ENCODE measurements around the gene RPN2.

RPN2 gene

DNA sequence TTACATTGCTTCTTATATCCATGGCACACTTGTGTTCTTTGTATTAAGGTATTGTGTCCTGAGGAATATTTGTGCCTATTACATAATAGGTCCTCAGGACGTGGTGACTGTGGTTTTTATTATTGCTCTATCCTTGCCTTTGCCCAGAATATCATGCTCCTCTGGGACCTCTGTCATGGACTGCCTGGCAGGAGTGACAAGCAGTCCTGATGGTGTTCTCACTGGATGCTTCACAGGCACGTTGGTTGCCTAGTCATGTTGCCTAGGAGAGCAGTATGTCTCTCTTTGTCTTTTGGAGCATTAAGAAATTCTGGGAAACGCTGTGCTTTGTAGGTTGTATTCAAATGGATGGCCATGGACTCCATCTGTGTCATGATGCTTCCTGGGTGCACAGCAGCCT is 24.9 kb downstream of the RPN2 start:
- FAIRE-seq (no peak), DNase-seq (ENCODE audit: insufficient read length) (no peak)
- TF ChIP-seq POLR2A (IDR thresholded peaks at IDR 0.05; ENCODE audit: low read depth, low read length) (no peak), POLR2AphosphoS5 (IDR thresholded peaks at IDR 0.05; ENCODE audit: low read depth, low read length) (0 out of 2 replicates have a peak, but pooled peaks have one; percentile 34)

DNA sequence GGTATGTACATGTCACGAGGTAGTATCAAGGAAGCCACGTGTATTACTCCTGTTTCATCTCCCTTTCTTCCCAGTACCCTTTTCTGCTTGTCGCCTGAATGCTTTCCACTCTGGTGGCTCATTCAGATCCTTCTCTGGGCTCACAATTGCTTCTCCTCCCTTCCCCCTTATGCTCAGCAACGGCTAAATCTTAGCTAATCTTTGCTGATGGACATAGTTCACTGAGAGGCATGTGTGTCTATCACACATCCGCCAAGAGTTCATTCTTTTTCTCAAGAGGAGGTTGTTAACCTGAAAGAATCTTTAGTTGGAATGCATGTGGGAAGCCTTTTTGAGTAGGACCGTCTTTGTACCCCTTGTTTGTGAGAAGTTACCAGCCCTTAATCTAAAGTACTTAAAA is 26.0 kb downstream of the RPN2 start:
- DNase-seq (ENCODE audit: insufficient read length) (no peak), FAIRE-seq (no peak)
- TF ChIP-seq TAF1 (IDR thresholded peaks at IDR 0.05; ENCODE audit: borderline replicate concordance, low read depth, low read length) (no peak), POLR2A (IDR thresholded peaks at IDR 0.05; ENCODE audit: low read depth, low read length) (no peak), POLR2AphosphoS5 (IDR thresholded peaks at IDR 0.05; ENCODE audit: low read depth, low read length) (no peak)

DNA sequence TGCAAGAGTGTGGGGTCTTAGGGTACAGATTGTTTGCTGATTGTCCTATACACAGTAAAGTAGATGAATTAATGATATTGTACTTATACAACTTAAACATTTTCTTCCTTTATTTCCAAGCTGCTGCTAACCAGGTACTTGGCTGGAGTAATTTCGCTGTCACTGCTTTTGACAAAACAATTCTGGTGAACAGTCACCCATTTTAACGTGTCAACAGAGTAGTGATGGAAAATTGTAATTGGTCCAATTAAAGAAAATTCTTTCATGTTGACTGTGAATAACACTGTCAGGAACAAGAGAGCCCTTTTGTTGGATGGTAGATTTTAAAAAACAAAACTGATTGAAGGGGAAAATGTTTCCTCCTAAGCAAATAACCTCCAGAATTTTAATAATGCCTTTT is 26.7 kb downstream of the RPN2 start:
- no peak for FAIRE-seq
- TF ChIP-seq POLR2A (IDR thresholded peaks at IDR 0.05; ENCODE audit: low read depth, low read length) (no peak), POLR2AphosphoS5 (IDR thresholded peaks at IDR 0.05; ENCODE audit: low read depth, low read length) (no peak), TAF1 (IDR thresholded peaks at IDR 0.05; ENCODE audit: borderline replicate concordance, low read depth, low read length) (no peak)
- no peak for DNase-seq (ENCODE audit: insufficient read length)

DNA sequence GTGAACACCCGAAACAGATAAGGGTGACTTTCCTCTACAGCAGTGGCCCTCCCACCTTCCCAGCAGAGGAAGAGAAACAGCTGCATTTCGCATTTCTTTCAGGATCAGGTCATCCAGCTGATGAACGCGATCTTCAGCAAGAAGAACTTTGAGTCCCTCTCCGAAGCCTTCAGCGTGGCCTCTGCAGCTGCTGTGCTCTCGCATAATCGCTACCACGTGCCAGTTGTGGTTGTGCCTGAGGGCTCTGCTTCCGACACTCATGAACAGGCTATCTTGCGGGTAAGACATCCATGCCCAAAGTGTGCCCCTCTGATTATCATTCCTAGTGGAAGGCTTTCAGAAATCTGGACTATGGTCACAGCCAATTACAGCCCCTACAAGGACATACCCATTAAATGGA is 28.0 kb downstream of the RPN2 start:
- no peak for FAIRE-seq

DNA sequence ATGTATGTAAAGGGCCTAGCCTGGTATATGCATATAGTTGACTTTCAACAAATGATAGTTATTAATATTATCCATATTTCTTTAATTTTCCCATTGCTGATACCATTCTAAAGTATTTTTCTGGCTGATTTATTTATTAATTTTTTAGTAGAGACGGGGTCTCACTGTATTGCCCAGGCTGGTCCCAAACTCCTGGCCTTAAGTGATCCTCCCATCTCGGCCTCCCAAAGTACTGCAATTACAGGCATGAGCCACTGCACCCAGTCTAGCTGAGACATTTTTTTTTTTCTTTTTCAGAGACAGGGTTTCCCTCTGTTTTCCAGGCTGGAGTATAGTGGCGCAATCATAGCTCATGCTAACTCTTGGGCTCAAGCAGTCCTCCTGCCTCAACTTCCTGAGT is 30.1 kb downstream of the RPN2 start:
- DNase-seq (ENCODE audit: insufficient read length) (no peak), FAIRE-seq (no peak)
- TF ChIP-seq POLR2A (IDR thresholded peaks at IDR 0.05; ENCODE audit: low read depth, low read length), result no peak

More for the DNA sequence above, 28.0 kb downstream of the RPN2 start:
- TF ChIP-seq TAF1 (IDR thresholded peaks at IDR 0.05; ENCODE audit: borderline replicate concordance, low read depth, low read length) (no peak), POLR2AphosphoS5 (IDR thresholded peaks at IDR 0.05; ENCODE audit: low read depth, low read length) (no peak), POLR2A (IDR thresholded peaks at IDR 0.05; ENCODE audit: low read depth, low read length) (no peak)
- no peak for DNase-seq (ENCODE audit: insufficient read length)

DNA sequence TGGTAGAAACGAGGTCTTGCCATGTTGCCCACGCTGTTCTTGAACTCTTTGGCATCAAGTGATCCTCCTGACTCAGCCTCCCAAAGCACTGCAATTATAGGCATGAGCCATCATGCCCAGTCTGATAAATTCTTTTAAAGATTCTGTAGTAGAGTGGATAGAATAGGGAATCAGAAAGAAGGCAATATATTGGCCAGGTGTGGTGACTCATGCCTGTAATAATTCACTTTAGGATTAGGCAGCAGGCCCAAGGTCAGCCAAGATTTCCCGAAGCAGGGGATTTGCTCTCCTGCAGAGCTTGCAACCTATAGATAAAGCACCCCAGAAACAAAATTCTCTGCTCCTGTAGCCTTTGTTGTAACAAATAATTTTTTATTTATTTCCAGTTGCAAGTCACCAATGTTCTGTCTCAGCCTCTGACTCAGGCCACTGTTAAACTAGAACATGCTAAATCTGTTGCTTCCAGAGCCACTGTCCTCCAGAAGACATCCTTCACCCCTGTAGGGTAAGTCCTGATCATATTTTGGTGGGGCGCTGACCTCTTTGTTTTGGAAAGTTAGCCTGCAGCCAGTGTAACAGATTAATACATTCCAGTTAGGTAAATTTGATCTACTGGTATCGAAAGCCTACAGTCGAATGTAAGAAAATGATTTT is 30.7 kb downstream of the RPN2 start:
- DNase-seq (ENCODE audit: insufficient read length), result no peak
- TF ChIP-seq POLR2A (IDR thresholded peaks at IDR 0.05; ENCODE audit: low read depth, low read length) (no peak), POLR2AphosphoS5 (IDR thresholded peaks at IDR 0.05; ENCODE audit: low read depth, low read length) (no peak), TAF1 (IDR thresholded peaks at IDR 0.05; ENCODE audit: borderline replicate concordance, low read depth, low read length) (no peak)
- no peak for FAIRE-seq

DNA sequence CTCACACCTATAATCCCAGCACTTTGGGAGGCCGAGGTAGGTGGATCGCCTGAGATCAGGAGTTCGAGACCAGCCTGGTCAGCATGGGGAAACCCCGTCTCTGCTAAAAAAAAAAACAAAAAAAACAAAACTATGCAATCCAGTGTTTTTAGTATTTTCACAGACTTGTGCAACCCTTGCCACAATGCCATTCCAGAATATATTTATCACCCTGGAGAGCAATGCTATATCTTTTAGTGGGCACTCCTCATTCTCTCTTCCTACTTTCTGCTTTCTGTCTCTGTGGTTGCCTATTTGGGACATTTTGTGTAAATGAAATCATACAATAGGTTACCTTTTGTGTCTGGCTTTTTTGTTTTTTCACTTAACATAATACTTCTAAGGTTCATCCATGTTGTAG is 39.3 kb downstream of the RPN2 start:
- TF ChIP-seq TAF1 (IDR thresholded peaks at IDR 0.05; ENCODE audit: borderline replicate concordance, low read depth, low read length) (no peak), POLR2A (IDR thresholded peaks at IDR 0.05; ENCODE audit: low read depth, low read length) (no peak), POLR2AphosphoS5 (IDR thresholded peaks at IDR 0.05; ENCODE audit: low read depth, low read length) (no peak)
- no peak for DNase-seq (ENCODE audit: insufficient read length)

DNA sequence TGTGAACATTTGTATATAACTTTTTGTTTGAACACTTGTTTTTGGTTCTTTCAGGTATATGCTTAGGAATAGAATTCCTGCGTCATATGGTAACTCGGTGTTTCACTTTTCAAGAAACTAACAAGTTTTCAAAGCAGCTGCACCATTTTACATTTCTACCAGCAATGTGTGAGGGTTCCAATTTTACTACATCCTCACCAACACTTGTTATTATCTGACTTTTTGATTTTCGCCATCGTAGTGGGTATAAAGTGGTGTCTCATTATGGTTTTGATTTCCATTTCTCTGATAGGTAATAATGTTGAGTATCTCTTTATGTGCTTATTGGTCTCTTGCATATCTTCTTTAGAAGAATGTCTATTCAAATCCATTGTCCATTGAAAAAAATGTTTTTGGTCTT is 39.8 kb downstream of the RPN2 start:
- DNase-seq (ENCODE audit: insufficient read length), result no peak
- no peak for FAIRE-seq
- TF ChIP-seq POLR2AphosphoS5 (IDR thresholded peaks at IDR 0.05; ENCODE audit: low read depth, low read length), result no peak

More for the DNA sequence above, 39.3 kb downstream of the RPN2 start:
- FAIRE-seq, result no peak

DNA sequence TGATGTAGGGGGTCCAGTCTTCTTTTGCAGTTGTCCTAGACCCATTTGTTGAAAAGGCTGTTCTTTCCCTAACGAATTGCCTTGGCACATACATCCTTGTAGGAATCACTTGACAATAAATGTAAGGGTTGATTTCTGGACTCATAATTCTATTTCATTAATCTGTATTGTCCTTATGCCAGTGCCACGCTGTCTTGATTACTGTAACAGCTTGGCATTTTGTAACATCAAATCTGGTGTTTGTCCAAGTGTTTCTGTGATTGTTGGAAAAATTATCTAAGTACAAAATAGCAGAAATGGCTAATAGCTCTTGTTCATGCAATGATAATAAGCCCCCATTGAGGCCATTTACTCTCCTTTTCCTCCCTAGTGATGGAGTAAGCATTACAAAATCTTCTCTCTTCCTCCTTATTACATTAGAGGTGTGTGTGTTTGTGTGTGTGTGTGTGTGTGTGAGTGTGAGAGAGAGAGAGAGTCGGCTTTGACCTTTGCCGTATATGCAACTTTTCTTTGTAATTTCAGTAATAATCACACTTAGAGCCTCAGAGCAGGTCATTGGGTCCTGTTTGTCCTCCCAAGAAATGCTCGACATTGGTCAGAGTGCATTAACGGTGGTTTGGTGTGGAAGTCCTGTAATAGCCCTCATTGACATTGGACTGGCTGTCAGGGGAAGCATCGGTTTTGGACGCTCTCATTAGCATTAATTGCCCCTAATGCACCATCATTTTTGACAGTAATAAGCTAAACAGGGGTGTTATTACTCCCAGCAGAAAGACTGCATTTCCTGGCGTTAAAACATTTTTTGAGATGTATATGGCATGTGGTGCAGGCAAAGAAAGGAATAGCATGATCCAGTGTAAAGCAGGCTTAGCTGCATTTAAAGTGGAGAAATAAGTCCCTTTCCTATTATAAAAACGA is 40.9 kb downstream of the RPN2 start:
- DNase-seq (ENCODE audit: insufficient read length) (no peak), FAIRE-seq (no peak)
- no peak for TF ChIP-seq POLR2AphosphoS5 (IDR thresholded peaks at IDR 0.05; ENCODE audit: low read depth, low read length)
- no peak for TF ChIP-seq POLR2A (IDR thresholded peaks at IDR 0.05; ENCODE audit: low read depth, low read length)
- TF ChIP-seq TAF1 (IDR thresholded peaks at IDR 0.05; ENCODE audit: borderline replicate concordance, low read depth, low read length), result no peak

DNA sequence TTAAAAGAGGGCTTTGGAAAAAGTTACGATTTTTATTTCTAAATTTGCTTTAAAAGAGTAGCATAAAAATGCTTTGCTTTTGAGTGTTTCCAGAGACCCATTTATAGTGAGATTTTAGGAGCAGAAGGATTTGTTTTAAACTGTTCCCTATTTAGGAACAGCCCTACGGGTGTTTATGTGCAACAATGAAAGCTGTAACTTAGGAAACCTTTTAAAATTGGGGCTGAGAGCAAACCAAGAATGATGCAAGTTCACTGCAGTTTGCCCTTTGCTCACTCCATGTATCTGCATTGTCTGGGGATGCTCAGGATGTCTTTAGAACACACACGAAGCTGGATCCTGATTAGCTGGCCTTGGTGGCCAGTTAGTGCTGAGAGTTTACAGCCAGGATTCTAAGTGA is 41.6 kb downstream of the RPN2 start:
- DNase-seq (ENCODE audit: insufficient read length) (no peak), FAIRE-seq (no peak)
- TF ChIP-seq TAF1 (IDR thresholded peaks at IDR 0.05; ENCODE audit: borderline replicate concordance, low read depth, low read length) (no peak), POLR2AphosphoS5 (IDR thresholded peaks at IDR 0.05; ENCODE audit: low read depth, low read length) (no peak), POLR2A (IDR thresholded peaks at IDR 0.05; ENCODE audit: low read depth, low read length) (no peak)

DNA sequence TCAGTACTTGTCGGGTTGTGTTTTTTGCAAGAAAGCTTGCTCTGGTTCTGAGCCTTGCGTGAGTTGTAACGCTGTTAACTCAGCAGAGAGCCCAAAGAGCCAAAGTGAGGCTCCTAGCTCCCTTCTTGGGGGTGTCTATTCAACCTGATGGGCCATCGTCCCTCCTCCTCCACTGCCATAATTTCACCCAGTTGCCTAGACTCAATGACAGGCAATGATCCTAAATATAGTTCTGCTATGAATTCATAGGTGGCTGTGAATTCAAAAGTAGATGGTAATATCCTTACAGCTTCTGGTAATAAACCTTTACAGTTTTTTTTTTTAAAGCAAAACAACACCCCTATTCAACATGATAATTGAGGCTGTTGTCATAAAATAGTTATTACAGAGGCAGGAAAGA is 43.0 kb downstream of the RPN2 start:
- FAIRE-seq (no peak), DNase-seq (ENCODE audit: insufficient read length) (no peak)
- TF ChIP-seq TAF1 (IDR thresholded peaks at IDR 0.05; ENCODE audit: borderline replicate concordance, low read depth, low read length) (no peak), POLR2A (IDR thresholded peaks at IDR 0.05; ENCODE audit: low read depth, low read length) (no peak), POLR2AphosphoS5 (IDR thresholded peaks at IDR 0.05; ENCODE audit: low read depth, low read length) (no peak)

DNA sequence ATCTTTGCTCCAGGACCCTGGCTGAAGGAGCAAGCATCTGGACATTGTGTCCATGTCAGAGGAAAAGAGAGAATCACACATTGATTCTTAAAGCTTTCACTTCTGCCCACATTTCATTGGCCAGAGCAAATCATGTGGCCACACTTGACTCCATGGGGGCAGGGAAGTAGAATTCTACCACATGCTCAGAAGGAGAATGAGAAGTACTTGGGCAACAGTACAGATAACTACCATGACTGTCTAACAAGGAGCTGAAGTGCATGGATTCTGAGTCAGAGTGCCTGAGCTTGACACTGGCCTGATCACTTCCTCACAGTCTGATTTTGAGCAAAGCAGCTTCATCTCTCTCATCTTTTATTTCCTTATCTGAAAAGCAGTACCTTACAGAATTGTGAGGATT is 43.9 kb downstream of the RPN2 start:
- TF ChIP-seq POLR2AphosphoS5 (IDR thresholded peaks at IDR 0.05; ENCODE audit: low read depth, low read length) (no peak), POLR2A (IDR thresholded peaks at IDR 0.05; ENCODE audit: low read depth, low read length) (no peak), TAF1 (IDR thresholded peaks at IDR 0.05; ENCODE audit: borderline replicate concordance, low read depth, low read length) (no peak)
- no peak for FAIRE-seq

More for the DNA sequence above, 43.9 kb downstream of the RPN2 start:
- no peak for DNase-seq (ENCODE audit: insufficient read length)
